ENCODE measurements around the gene TMEM200C.

TMEM200C gene

DNA sequence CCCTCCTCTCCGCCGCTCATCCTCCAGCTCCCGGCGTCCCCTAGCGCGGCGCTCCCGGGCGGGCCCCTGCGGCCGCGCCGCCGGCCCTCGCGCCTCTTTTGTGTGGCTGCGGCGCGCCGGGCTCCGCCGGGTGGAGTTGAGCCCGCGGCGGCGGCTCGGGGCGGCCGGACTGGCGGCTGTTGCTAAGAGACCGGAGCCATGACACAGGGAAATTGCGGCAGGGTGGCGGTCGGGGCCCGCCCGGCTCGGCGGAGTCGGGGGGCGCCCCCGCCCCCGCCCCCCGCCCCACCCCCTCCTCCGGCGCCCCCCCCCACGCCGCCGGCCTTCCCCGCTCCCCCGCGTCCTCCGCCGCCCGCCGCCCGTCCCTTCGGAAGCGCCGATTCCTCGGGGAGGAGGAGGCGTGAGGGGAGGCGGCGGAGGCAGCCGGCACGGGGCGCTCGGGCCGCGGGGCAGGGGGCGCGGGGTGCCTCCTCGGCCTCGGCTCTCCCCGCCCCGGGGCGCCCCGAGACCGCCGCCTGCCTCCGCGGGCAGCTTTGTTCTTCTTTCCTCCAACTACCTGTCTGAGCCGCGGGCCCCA, at the start of gene TMEM200C:
TMEM200C (minus strand) TSS at position 224 of the 577 bp plus-strand sequence. CDS start 3,459 bp downstream, outside the sequence.
- DNase-seq = no peak

DNA sequence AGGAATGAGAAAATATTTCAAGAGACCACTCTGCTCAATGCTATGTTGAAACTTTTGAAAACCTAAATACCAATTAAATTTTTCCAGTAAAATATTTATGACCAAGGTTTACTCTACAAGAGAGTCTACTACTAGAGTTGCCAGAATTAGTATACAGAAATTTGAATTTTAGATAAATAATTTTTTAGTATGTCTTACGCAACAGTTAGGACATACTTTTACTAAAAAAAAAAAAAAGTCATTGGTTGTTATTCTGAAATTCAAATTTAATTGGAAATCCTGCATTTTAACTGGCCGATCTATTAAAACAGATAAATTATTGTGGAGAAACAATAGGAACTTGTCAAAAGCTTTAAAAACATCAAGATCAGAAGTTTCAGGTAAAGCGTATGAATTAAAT, 49.1 kb upstream of the TMEM200C start:
- DNase-seq = no peak

DNA sequence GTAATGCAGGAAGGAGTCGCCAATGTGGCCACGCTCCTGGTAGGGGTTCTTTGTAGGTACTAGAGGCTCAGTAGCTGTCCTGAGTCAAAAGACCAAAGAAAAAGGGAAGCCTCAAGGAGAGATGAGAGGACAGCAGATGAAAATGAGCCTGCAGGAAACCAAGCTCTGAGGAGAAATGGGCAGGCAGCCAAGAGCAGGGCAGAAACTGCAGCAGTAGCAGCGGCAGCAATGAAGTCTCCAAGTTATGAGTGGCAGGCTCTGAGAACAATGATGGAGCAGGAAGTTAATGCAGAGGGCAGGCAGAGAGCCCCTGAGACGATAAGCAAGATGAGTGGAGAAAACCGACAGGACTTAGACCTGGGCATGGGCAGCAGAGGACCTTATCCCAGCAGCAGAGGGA, 48.2 kb upstream of the TMEM200C start:
- DNase-seq = no peak

DNA sequence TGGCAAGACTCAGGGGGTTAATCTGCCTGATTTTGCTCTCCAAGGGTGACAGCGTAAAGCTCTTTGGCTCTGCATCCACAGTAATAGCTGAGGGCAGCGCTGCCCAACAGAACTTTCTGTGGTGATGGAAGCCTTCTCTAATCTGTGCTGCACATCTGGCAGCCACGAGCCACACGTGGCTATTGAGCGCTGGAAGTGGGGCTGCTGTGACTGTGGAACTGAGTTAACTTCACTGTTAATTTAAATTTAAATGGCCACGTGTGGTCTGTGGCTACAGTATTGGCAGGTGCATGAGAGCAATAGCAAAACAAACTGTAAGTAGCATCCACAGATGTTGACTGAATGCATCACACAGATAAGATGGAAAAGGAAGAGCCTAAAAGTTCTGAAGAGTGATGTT, 47.3 kb upstream of the TMEM200C start:
- DNase-seq = no peak

DNA sequence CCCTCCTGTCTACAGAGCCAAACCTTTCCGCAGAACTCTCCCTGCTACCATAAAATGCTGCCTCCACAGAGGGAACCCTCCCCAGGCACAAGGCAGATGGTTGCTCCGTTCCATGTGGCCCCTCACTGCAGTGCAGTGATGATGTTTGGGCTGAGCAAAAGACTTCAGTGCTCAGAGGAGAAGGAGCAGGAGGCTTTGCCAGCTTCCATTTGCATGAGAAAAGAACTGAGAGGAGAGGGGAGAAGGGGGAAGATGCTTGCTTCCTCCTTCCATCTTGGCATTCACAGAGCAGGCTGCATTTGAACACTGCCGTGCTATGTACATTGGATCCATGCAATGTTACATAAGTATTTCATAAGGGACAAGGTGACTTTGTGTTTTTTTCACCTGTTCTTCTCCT, 46.6 kb upstream of the TMEM200C start:
- no peak for DNase-seq

DNA sequence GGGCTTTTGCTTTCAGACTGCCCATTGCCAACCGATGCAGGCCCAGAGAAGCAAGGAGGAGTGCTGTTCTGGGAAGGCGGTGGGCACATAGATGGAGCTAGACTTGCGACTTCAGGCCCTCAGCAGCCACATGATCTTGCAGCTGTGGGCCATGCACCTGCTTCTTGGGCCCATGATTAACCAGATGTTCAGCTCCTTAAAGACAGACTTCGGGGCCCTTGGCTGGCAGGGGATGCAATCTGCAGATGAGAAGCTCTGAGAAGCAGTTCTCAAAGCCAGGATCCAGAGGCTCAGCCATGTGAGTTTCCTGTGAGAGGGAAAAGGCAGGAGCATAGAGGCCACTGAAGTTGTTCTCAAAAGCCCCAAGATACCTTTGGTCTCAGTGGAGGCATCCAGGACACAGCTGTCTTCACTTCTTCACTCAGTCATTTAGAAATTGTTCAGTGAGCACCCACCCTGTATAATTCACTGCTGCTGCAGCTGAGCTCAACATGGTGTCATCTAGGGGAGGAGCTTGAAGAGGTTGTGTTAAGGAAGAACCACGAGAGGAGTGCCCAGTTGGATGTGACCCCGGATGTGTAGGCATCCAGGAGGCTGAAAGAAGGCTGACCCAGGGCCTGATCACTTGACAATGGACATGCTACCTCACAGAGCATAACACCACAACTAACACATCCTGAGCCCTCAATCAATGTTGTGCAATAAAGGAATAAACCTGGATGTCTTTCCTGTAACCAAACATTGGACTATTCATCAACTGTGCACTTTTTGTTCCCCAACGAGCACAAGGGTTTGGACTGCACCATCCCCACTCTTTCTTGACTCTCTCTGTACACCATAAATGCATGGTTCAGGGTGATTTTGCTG, 44.7 kb upstream of the TMEM200C start:
- DNase-seq = no peak

DNA sequence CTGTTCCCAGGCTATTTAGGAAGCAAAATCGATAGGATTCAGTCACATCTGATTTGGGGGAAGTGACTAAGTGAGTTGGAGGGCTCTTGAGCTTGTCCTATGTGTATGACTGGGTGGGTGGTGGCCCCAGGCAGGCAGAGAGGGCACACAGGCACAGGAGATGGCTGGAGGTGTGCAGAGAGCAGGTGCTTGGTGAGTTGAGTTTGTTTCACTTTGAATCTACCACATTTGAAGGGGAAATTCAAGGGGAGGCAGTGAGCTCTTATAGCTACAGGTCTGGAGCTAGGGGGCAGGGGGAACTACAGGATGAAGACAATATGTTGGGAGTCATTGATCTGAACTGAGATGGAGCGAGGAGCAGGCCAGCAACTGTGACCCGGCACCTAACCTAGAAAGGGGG, 42.5 kb upstream of the TMEM200C start:
- no peak for DNase-seq

DNA sequence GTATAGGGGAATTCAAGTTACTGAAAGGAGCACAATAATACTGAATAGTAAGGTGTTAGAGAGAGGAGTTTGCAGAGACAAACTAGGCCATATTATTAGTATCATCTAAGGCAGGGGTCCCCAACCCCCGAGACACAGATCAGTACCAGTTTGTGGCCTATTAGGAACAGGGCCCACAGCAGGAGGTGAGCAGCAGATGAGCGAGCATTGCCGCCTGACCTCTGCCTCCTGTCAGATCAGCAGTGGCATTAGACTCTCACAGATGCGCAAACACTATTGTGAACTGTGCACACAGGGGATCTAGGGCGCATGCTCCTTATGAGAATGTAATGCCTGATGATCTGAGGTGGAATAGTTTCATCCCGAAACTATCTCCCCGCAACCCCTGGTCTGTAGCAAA, 41.8 kb upstream of the TMEM200C start:
- DNase-seq = no peak

DNA sequence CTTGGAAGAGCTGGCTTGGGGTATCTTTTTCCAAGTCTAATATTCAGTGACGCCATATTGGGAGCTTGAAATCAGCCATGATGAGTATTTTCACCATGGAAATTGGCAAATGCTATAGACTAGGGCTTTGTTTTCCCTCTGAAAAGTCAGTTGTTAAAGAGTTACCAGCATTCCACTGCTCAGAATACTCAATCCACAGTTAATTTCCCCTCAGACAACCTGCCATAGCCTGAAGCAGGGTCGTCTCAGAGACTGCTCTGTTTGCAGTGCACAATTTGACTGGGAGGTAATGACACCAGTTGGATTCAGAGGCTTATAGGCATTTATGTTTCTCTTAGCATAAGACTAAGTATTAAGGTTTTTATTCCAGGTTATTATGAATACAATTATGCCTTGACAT, 35.5 kb upstream of the TMEM200C start:
- no peak for DNase-seq

DNA sequence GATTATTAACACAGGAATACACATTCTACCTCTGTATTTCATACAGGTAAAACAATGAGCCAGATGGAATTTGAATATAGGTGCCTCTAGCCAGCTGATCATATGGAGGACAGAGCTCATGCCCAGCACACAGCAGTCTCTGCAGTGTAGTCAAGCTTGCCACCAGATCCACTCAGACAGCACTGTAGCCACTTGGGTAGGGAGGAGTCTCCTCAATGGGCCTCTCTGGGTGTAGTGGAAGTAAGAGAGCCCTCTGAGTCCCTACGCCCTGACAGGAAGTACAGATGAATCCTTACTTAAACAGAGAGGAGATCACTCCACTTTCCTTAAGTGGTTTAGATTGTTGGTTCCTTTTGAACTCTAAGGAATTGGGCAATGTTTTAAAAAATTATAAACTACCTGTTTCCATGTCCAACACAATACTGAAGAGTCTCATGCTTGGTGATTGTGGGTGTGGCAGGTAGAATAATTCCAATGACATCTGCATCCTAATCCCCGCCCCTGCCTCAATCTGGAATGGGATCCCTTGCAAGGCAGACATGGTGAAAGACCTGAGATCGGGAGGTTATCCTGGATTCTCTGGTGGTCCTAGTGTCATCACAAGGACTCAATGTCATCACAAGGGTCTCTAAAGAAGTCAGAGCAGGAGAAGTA, 23.0 kb upstream of the TMEM200C start:
- DNase-seq = no peak

DNA sequence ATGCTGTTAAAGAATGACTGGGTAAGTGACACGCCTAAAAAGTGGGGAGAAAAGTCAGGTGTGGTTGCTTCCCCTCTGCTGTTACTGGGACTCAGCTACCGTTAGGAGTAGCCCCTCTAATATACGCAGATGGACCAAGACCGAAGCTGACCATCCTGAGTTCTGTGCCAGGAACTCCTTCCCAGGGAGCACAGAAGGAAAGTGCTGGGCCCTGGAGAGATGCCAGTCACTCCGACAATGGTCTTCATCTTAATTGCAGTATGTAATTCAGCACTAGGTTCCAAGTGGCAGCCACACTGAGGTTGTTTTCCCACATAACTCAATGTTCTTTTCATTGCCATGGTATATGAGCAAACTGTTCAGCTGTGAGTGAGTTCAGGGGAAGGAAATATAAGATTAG, 19.6 kb upstream of the TMEM200C start:
- DNase-seq = no peak

DNA sequence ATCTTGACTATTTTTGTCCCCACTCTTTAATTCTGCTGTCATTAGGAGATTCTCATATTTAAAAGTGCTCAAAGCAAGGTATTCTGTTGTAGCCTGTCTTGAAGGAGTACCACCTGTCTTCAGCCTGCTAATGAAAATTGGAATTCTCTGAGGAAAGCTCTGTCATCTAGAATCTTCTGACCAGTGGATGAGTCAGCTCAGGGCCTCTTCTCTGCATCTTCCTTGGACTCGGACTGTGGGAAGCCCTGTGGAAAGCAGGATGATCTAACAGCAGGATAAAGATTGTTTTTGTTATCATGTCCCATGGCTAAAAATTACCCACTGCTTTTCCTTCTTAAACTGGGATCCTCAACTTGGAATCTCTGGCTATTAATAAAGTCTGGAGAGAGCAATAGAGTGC, 18.7 kb upstream of the TMEM200C start:
- no peak for DNase-seq

DNA sequence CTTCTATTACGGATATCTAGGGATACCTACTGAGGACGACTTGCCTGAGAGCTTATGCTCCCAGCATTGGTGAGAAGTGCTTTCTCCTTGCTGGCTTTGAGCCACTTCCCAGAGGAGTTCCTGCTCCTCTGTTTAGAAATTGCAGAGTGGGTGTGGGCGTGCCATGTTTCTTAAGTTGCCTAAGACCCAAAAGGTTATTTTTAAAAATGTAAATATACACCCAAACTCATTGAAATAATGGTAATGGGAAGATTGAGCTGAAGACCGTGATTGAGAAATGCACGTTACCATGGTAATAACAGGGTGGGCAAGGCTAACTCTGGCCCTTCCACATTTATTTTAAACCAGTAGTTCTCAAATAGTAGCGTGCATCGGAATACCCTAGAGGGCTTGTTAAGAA, 17.2 kb upstream of the TMEM200C start:
- no peak for DNase-seq

DNA sequence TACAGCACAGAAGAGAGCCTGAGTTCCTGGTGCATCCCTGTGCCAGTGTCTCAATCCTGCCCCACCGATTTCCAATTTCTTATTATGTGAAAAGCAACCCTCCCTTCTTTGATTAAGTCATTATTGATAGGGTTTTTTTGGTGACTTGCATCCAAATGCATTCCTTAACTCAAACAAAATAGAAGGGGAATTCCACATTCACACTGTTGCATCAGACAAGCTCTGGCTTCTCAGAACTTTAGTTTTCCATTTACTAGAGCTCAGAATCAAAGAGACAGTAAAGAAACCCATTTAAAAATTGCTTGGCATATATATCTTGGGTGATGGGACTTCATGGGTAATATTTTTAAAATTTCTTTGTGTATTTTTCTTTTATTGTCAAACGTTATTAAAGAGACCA, 13.8 kb upstream of the TMEM200C start:
- no peak for DNase-seq

DNA sequence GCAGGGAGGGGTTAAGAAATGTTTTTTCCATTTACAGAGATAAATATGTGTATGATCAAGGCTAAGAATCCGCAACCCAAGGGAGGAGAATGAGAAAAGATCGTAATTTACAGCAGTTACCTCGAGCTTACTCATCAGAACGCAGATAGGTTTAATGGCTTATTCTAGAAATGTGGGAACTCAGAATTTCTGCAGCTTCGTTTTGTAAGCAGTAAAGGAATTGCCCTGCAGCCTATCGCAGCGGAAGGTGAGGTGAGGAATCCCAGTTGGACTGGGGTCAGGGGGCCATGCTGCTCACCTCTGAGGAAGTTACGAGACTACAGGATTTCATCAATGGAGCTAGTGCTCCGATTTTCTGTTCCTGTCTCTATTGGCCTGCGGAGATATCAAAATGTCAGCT, 8.1 kb upstream of the TMEM200C start:
- no peak for DNase-seq

DNA sequence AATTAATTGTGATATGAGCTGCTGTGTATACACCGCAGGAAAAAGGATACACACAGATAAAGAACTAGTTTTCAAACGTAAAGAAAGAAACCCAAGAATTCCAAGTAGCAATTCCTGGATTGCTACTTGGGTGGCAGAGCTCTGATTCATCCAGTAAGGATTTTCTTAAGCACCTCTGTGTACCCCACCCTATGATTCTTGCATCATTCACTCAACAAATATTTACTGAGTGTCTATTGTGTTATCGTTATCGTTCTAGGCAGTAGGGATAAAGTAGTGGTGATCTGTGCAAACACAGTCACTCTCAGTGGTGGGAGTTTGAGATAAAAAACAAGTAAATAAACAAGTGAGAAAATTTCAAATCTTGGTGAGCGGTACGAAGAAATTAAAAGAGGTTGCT, 4.9 kb upstream of the TMEM200C start:
- no peak for DNase-seq

DNA sequence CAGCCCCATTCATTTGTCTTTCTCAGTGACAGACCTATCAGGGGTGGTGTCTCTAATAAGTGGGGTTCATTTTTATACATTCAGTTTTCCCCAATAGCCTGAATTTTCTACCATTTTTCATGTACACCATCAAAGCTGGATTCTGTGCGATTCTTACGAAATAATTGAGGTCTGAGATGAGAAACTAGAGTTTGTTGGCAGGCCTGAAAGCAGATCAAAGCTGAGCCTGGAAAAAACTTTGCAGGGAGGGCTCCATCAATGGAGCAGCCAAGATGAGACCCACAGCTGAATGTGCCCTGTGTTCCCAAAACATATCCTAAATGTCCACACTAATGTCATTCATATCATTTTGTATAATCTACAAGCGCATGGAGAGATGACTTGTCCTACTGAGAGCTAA, 4.5 kb upstream of the TMEM200C start:
- DNase-seq = no peak

DNA sequence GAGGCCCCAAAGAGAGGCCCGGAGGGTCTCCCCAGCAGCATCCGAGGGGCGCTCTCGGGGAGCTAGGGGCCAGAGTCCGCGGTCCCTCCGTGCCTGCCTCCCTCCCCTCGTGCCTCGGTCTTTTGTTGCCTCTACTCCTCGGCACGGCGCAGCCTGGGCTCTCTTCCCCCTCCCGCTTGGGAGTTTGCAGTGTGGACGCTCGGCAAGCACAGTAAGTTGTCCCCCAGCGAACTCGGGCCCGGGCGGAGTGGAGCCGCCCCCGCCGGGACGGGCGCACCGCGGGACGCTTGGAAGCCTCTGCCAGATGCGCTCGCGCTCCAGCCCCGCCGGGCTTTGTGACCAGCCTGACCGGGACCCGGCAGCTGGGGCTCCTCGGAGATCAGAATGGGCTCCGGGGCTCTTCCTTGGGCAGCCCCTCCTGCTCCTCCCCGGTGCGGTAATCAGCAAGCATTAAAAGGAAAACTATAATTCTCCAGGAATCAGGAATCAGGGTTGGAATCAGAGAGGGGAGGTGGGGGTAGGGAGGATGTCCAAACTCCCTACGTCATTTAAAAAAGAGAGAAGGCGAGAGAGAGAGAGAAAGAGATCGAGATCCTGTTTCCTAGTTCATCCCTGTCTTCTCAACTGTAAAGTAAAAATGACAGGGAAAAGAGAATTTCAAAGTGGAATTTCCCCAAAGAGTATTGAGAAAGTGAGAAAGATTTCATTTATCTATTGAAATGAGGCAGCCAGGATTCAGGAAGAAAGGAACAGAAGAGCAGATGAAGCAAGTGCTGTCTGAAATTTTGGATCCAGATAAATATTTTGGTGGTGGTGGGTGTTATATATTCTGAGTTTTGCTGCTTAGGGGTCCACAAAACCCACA, 786 bp upstream of the TMEM200C start:
- no peak for DNase-seq

DNA sequence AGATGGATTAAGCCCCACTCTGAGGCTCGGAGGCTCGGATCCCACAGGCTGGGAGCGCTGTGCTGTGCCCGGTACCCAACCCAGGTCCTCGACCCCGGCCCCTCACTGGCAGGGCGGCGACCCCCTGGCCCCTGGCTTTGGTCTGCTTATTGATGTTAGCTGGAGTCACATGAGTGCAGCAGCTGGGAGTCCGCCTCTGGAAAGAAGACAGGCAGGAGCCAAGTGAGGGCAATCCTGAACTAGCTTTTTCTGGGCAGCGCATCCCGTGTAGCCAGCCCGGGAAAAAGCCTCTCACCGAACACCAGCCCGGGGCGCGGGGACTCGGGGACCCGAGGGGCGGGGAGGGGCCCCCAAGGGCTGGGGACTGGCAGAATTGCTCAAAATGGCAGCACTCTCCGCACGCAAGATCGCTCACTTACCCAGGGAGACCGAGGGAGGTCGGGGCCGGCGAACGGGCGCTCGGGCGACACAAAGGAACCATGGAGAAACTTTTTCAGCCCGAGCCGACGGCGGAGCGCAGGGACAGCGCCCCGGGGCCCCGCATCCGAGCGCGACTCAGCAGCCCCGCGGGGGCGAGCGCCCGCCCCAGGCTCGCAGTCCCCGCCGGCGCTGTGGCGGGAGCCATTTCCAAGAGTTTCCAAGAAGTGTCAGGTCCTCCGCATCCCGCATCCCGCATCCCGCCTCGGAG, 567 bp downstream of the TMEM200C start:
- DNase-seq = no peak

DNA sequence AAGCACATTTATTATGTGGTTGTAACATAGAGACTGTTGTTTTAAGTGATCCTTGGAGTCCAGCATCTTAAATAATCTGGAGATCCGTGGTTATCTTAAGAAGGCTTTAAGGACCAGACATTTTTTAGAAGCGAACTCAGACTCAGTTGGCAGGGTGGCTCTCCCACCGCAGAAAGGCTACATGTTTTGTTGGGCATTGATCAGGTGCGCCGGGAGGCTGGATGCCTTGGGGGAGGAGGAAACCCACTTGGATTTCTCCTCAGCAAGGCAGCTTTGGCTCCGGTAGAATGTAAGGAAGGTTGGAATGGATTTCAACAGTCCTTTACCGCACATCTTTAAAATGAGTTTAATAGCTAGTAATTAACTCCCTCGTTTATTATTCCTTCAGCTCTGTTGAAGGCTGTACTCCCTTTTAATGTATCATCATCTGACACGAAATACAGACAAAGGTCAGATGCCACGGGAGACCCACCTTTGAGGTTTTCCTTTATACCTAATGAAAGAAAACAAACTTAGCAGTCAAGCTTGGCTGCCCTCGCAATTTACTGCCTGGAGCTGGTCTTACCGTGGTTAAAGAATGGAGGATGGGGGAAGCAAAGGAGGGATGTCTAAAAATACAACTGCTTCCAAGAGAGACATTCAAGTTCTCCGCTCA, 1.2 kb downstream of the TMEM200C start:
- no peak for DNase-seq

DNA sequence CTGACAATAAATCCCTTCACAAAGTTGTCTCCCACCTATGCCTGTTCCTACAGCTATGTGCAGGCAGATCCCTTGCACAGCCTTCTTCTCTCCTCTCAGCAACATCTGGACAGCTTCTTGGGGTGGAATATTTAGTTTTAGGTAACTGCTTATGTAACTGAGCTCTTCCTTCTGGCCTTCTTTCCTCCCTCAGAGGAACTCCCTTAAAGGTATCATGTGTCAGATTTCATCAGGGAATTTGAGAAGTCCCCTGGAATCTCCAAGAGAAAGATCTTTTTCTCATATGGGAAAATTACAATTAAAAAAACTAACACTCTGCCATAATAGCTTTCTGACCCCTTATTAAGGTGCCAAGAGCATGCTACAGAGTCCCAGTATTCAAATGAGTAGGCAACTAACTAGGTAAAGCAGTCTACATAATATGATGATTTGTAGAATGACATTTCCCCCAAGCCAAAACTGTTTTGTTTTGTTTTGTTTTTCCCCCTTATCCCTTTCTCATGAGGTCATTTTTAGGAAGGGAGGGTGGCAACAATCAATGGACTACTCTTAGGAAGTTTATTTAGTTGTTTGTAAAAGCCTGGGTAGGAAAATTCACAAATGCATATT, 2.4 kb downstream of the TMEM200C start:
- DNase-seq = no peak

DNA sequence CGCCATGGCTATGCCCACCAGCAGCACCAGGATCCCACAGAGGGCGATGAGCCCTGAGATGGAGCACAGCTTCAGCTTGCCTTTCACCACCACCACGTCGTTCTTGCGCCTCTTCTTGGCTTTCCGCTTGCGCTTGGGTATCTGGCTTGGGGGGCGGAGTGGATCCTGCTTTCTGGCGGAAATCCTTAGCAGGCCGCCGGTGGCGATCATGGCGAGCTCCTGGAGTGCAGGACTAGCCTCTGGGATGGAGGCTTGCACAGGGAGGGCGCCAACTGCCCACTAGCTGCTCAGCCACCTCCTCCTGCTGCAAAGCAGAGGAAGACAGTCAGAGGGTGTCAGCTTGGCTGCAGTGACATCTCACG, 3.5 kb downstream of the TMEM200C start:
- DNase-seq = no peak

Data from midbrain (tissue), 1 donor.